GM10248 (cell line): ENCODE measurements around the gene MTHFS.
"Not testable (repeated sequence)": the region's sequence is repeated elsewhere in the genome, so short reads cannot be mapped to it uniquely, and the experiment has no call there.

ENCODE experiments used
- CTCF ChIA-PET: fragments of 300-600 bp; sonication (Branson Sonifier 250); formaldehyde crosslinking; extraction: SDS; loops from one replicate; lab custom pipeline; 2021; ENCODE audit warnings: antibody characterized with exemption; lab: Yijun Ruan, JAX
- POLR2A ChIA-PET: fragments of 350-650 bp; sonication (Branson Sonifier 250); formaldehyde crosslinking; extraction: SDS; loops from one replicate; lab custom pipeline; 2020; ENCODE audit warnings: antibody characterized with exemption; lab: Yijun Ruan, JAX
- DNase-seq: peaks from one replicate; pipeline ENCODE4 v3.0.0; 2012; ENCODE audit errors: extremely low spot score
- TF ChIP-seq, protein P1 (sequence below): IDR thresholded peaks from 2 replicates; pipeline ENCODE4 v1.5.1; 2012; ENCODE audit warnings: mild to moderate bottlenecking, low read depth; ENCODE audit errors: extremely low read depth, missing control alignments, control extremely low read depth

The MTHFS gene

DNA sequence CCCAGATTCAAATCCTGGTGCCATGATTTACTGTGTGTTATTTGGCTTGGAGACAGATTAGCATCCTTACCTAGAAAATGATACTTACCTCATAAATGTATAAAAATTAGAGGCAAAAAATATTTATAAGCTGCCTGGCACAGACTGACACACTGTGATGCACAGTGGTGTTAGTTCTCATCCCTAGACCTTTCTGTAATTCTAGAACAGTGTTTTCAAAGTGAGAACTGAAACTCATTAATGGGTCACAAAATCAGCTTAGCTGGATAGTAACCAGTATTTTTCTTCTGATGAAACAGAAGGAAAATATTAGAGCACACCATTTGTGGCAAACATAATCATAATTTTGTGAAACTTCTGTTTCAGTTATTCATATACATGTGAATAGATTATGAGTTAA is 17.9 kb upstream of the MTHFS start:
- TF ChIP-seq, protein P1, sequence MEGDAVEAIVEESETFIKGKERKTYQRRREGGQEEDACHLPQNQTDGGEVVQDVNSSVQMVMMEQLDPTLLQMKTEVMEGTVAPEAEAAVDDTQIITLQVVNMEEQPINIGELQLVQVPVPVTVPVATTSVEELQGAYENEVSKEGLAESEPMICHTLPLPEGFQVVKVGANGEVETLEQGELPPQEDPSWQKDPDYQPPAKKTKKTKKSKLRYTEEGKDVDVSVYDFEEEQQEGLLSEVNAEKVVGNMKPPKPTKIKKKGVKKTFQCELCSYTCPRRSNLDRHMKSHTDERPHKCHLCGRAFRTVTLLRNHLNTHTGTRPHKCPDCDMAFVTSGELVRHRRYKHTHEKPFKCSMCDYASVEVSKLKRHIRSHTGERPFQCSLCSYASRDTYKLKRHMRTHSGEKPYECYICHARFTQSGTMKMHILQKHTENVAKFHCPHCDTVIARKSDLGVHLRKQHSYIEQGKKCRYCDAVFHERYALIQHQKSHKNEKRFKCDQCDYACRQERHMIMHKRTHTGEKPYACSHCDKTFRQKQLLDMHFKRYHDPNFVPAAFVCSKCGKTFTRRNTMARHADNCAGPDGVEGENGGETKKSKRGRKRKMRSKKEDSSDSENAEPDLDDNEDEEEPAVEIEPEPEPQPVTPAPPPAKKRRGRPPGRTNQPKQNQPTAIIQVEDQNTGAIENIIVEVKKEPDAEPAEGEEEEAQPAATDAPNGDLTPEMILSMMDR, result no peak
- CTCF ChIA-PET, result interaction anchor here (1.2 to 3.1 kb wide), 4 partner anchors 8 to 78 kb away, joined by 3 to 6 read pairs (median 4); no protein-coding TSS in a partner anchor
- POLR2A ChIA-PET, result interaction anchor here (1.3 kb wide), 1 partner anchor 9 kb away, joined by 8 read pairs; no protein-coding TSS in a partner anchor
- no peak for DNase-seq

DNA sequence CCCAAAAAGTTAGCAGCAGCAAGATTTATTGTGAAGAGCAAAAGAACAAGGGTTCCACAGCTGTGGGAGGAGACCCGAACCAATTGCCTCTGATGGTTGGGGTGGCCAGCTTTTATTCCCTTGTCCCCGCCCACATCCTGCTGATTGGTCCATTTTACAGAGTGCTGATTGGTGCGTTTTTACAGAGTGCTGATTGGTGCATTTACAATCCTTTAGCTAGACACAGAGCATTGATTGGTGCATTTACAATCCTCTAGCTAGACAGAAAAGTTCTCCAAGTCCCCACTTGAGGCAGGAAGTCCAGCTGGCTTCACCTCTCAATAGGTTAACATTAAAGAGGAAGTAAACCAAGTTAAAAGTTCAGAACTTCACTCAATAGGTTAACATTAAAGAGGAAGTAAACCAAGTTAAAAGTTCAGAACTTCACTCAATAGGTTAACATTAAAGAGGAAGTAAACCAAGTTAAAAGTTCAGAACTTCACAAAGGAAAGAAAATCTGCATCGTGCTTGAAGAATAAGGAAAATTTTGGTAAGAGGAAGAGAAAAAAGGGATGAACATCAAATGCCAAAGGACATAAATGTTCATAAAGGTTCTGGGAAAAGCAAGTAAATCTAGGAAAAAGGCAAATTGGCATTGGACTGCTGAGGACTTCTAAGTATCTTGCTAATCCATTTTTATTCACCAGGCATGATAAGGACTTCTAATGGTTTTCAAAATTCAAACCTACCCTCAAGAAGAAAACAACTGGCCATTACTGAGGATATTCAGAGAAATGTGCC is 12.9 kb upstream of the MTHFS start:
- DNase-seq, POLR2A ChIA-PET: not testable (repeated sequence)
- CTCF ChIA-PET, result interaction anchor here (1.7 kb wide), 1 partner anchor 10 kb away, joined by 6 read pairs; no protein-coding TSS in a partner anchor

DNA sequence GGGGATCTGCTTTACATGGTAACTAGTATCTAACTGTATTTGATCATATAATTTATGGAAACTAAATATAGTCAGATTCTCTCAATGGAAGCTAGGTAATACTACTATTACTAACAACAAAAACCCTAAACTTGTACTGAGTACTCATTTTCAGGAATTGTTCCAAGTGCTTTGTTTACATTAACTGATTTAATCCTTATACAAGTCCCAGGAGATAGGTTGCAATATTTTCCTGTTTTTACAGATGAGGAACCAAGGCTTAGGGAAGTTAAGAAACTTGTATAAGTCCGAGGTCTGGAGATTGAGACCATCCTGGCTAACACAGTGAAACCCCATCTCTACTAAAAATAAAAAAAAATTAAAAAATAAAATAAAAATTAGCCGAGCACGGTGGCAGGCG is 7.5 kb upstream of the MTHFS start:
- no peak for DNase-seq
- TF ChIP-seq, protein P1, result no peak
- ChIA-PET POLR2A (no interaction called here), CTCF (interaction anchor here (1.5 kb wide), 1 partner anchor 10 kb away, joined by 3 read pairs; no protein-coding TSS in a partner anchor)

DNA sequence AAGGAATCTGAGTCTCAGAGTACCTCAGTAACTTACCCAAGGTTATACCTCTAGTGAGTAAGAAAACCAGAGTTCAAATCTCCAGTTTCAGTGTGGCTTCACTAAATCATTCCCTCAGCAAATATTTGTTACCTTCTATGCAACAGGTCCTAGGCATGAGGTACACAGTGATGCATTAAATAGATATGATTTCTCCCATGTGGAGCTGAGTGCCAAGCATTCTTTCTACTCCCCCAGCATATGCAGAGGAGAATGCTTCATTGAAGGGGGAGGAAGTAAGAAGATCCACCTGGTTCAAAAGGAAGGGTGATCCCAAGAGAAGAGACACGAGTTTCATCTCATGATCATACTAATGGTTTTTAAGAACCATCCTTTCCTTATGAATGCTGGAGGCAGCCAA is 6.8 kb upstream of the MTHFS start:
- POLR2A ChIA-PET, result no interaction called here
- no peak for DNase-seq
- TF ChIP-seq, protein P1, result no peak
- CTCF ChIA-PET, result interaction anchor here (1.5 kb wide), 1 partner anchor 11 kb away, joined by 3 read pairs; no protein-coding TSS in a partner anchor

DNA sequence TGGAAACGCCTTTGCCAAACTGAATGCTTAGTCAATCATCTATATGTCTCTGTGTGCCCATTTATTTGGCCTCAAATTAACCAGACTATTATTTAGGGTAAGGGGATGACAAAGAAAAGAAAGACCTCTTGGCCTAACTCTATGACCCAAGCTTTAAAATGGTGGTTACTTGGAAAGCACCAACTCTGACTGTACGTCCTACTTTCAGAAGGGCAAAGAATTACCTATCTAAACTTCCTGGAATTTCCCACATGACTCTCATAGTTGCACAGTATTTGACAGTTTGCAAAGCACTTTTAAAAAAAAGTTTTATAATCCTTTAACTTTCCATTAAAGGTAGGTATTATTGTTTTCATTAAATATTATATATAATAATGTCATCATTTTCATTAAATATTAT is 6.3 kb upstream of the MTHFS start:
- no peak for DNase-seq
- CTCF ChIA-PET, result interaction anchor here (1.3 to 1.5 kb wide), 2 partner anchors 11 to 19 kb away, joined by 3 to 5 read pairs; no protein-coding TSS in a partner anchor
- POLR2A ChIA-PET, result interaction anchor here (0.6 kb wide), 1 partner anchor 103 kb away, joined by 3 read pairs; no protein-coding TSS in a partner anchor
- TF ChIP-seq, protein P1, result no peak

DNA sequence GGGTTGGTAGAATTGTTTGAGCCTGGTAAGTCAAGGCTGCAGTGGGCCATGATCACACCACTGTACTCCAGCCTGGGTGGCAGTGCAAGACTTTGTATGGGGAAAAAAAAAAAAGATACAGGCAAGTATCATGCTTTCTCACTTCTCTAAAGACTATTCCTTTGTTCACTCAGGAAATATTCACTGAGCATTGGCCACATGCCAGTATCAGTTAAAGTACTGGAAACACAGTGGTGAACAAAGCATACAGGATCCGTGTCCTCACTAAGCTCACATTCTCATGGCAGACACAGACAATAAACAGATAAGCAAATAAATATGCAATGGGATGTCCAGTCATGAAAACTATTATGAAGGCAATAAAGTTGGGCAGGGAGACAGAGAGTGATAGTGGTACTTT is 5.1 kb upstream of the MTHFS start:
- TF ChIP-seq, protein P1, result no peak
- ChIA-PET CTCF (interaction anchor here (0.8 to 1.9 kb wide), 3 partner anchors 9 to 21 kb away, joined by 3 to 5 read pairs (median 4); no protein-coding TSS in a partner anchor), POLR2A (no interaction called here)
- DNase-seq, result no peak
